8988T (cell line): ENCODE data around the gene CEP350.
"Not testable (repeated sequence)": the region's sequence is repeated elsewhere in the genome, so short reads cannot be mapped to it uniquely, and the experiment has no call there.

Source experiments
- DNase-seq: peaks from one replicate; pipeline ENCODE4 v3.0.0; 2011

The CEP350 gene

GRCh38 chr1:179941454-179941853 is 13.2 kb upstream of the CEP350 start:
- DNase-seq, result no peak

DNA sequence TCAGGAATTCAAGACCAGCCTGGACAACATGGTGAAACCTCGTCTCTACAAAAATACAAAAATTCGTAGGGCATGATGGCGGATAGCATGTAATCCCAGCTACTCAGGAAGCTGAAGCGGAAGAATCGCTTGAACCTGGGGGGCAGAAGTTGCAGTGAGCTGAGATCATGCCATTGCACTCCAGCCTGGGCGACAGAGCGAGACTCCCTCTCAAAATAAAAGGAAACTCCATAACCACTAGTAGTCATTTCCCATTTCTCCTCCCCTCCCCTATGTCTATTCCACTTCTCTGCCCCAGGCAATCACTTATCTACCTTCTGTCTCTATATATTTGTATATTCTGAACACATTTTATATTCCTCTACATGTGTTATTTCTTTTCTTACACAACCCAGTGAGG is 4.0 kb upstream of the CEP350 start:
- DNase-seq, result no peak

DNA sequence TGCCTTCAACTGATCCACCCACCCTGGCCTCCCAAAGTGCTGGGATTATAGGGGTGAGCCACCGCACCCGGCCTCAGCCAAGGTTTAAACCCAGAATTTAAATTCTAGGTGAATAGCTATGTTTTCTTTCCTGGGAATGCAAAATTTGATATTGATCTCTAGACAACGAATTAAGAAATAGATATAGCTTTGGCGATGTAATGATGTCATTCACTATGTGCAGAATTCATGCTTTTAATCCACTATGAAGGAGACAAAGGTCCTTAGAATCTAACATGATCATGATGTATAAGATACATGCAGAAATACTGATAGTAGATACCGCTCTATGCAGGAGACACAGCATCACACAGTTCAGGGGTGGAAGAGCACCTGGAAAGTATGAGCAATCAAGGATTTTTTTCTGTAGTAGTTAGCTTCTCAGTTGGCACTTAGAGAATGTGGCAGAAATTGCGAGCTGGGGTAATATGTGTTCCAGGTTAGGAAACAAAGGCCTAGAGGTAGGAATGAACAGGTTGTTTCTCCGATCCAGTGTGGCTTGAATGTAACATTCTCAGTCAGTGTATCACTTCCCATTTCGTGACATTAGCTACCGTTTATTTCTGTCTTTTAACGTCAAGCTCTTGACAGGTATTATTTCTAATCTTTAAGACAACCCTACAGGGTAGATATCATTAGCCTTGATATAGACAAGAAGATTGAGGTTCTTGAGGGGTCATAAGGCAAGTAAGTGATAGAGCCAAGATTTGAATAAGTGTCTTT is 3.0 kb upstream of the CEP350 start:
- no peak for DNase-seq

GRCh38 chr1:179952186-179952585 is 2.4 kb upstream of the CEP350 start:
- no peak for DNase-seq

- DNase-seq, result no peak
Measured at GRCh38 chr1:179953974-179954492, 577 bp upstream of the CEP350 start.

- DNase-seq, result no peak
Measured at GRCh38 chr1:179955287-179955680, 674 bp downstream of the CEP350 start.

DNA sequence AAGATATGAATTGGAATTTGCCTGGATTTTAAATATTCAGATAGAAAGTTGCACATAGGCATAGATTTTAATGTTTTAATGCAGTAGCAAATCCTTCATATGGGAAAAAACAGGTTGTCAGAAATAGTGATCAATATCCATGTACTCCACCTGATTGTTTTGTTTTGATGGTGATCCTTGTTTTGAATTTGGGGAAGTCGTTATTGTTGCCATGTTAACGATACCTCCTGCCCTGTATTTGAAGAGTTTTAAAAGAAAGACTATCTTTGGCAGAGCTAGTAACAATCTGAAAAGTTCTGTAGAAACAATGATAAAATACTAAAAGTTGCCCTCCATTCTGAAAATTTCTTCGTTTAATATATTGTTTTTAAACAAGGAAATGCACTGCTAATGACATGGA is 1.1 kb downstream of the CEP350 start:
- DNase-seq, result no peak

- no peak for DNase-seq
Measured at GRCh38 chr1:179958359-179958758, 3.7 kb downstream of the CEP350 start.

- DNase-seq, result not testable (repeated sequence)
Measured at GRCh38 chr1:179962168-179962567, 7.6 kb downstream of the CEP350 start.

- no peak for DNase-seq
Measured at GRCh38 chr1:179966551-179966950, 11.9 kb downstream of the CEP350 start.

DNA sequence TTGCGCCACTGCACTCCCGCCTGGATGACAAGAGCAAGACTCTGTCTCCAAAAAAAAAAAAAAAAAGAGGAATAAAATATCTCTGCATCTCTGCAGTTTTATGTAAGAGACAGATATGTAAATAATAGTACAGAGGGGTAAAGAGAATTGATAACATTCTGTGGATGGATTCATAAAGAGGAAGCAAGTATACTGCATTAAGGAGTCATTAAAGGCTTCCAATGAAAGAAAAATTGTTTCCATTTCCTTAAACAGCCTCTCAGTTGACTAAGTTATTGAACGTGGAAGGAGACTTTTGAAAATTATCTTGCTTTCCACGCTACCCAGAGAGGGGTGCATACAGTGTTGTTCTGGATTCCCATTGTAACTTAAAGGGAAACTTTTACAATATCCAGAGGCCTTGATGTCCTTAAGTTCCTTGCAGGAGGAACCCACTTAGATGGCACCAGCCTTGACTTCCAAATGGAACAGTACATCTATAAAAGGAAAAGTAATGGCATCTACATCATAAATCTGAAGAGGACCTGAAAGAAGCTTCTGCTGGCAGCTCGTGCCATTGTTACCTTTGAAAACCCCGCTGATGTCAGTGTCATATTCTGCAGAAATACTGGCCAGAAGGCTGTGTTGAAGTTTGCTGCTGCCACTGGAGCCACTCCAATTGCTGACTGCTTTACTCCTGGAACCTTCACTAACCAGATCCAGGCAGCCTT is 13.8 kb downstream of the CEP350 start:
- DNase-seq, result no peak

GRCh38 chr1:179968994-179969919 is 14.6 kb downstream of the CEP350 start:
- DNase-seq, result no peak

GRCh38 chr1:179969962-179970361 is 15.4 kb downstream of the CEP350 start:
- DNase-seq, result no peak

GRCh38 chr1:179971563-179972496 is 17.2 kb downstream of the CEP350 start:
- no peak for DNase-seq

- DNase-seq, result no peak
Measured at GRCh38 chr1:179973198-179974110, 18.8 kb downstream of the CEP350 start.

- no peak for DNase-seq
Measured at GRCh38 chr1:179976970-179977651, 22.5 kb downstream of the CEP350 start.

DNA sequence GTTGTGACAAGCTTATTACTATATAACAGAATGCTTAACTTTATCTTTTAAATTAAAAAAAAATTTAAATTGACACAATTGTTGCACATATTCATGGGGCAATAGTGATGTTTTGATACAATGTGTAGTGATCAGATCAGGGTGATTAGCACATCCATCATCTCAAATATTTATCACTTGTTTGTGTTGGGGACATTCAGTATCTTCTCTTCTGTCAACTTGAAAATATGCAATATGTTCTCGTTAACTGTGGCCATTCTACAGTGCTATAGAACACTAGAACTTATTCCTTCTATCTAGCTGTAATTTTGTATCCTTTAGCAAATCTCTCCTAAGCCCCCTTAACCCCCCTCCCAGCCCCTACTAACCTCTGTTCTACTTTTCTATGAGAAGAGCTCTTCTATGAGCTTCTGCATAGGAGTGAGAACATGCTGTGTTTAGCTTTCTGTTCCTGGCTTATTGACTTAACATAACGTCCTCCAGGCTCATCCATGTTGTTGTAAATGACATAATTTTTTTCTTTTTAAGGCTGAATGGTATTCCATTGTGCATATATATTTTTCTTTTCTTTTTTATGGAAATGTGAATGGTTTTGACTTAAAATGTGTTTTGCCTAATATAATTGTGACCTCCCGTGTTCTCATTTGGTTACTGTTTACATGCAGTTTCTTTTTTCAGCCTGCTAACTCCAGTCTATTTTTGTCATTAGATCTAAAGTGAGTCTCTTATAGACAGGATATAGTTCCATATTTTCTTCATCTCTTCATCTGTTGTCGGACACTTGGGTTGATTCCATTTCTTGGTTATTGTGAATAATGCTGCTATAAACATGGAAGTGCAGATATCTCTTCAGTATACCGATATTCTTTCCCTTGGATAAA is 23.8 kb downstream of the CEP350 start:
- DNase-seq, result no peak

GRCh38 chr1:179984101-179984500 is 29.5 kb downstream of the CEP350 start:
- DNase-seq, result no peak

DNA sequence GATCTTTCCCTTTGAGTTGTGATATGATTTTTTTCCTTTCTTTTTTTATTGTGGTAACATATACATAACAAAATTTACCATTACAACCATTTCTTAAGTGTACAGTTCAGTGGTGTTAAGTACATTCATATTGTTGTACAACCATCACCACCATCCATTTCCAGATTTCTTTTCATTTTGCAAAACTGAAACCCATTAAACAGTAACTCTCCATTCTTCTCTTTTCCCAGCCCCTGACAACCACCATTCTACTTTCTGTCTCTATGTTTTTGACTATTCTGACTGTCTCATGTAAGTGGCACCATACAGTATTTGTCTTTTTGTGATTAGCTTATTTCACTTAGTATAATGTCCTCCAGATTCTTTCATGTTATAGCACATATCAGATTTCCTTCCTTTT is 30.3 kb downstream of the CEP350 start:
- DNase-seq, result no peak
